Activated T-cell treated with anti-CD3 and anti-CD28 coated beads for 1 hour (primary cell): ENCODE data around the gene TMSB10.
"Not testable (repeated sequence)": the region's sequence is repeated elsewhere in the genome, so short reads cannot be mapped to it uniquely, and the experiment has no call there.

Experiments used
- DNase-seq: peaks from one replicate; pipeline ENCODE4 v3.0.0-alpha.2; 2020; ENCODE audit warnings: low read depth

The TMSB10 gene

DNA sequence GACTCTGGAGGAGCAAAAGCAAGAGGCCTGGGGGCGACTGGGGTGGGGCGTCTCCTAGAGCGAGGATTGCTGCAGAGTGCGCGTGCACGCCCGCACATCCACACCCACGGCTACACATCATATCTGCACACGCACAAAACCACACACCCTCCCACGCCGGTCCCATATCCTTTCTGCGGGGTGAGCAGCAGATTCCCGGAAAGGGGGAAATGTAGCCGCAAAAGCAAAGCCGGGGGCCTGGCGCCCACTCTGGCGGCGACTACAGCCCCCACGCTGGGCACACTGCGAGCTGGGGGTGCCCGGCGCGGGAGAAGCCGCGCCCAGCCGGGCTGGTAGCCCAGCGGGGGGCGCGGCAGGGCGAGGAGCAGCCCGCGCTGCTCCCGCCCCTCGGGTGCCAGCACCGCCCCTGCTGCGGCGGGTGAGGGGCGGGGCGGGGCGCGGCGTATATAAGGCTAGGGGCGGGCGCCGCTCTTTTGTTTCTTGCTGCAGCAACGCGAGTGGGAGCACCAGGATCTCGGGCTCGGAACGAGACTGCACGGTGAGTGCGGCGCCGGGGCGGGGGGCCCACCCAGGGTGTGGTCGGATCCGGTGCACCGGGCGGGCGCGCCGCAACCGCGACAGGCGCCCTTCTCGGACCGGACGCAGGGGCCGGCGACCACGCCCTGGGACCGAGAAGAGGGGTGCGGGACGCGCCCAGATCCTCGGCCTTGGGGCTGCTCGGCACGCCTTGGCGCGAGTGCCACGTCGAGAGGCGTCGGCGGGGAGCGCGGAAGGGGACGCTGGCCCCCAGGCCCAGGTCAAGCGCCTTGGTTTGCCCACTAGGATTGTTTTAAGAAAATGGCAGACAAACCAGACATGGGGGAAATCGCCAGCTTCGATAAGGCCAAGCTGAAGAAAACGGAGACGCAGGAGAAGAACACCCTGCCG, at the start of gene TMSB10:
Gene TMSB10 (plus strand): TSS at position 476 of the 927 bp plus-strand sequence.
- peak; percentile 92 for DNase-seq

DNA sequence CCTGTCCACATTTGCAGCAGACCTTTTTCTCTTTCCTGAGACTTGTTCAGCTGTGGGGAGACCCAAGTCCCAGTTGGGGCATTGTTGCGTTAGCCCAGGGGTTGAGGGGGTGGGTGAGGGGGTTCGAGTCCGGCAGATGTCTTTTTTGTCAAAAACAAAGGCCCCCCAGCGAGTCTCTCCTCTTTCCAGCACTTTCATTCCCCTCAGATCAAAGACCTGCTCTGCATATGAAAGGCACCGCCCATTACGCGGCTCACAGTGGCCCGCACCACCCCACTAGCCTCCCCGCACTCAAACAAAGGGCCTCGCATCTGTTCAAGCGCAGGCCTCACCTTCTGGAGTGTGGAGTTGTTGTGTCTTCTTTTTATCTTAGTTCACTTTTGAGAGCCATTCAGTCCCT, 49.7 kb upstream of the TMSB10 start:
- no peak for DNase-seq

DNA sequence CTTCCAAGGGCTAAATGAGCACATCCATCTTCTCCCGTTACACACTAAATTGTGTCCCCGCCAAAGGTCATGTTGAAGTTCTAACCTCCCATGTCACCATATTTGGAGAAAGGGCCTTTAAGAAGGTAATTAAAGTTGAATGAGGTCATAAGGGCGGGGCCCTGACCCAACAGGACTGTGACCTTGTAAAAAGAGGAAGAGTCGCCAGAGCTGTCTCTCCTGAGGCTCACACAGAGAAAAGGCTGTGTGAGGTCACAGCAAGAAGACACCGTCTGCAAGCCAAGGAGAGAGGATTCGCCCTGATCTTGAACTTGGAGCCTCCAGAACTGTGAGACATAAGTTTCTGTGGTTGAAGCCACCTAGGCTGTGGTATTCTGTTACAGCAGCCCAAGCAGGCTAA, 48.7 kb upstream of the TMSB10 start:
- no peak for DNase-seq

DNA sequence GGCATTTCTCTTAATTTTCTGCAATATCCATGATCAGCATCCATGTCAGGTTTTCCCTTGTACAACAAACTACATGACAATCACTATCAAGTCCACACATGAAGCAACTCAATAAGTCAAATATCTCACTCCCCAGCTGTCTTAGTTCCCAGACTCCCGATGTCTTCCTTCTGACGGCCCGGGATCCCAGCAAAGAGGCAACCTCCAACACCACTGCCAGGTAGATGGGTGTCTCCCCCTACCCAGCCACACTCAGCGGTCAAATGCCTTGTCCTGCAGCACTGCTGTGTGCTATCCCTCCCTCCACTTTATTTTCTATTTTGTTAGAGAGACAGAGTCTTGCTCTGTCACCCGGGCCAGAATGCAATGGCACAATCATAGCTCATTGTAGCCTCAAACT, 47.9 kb upstream of the TMSB10 start:
- no peak for DNase-seq

DNA sequence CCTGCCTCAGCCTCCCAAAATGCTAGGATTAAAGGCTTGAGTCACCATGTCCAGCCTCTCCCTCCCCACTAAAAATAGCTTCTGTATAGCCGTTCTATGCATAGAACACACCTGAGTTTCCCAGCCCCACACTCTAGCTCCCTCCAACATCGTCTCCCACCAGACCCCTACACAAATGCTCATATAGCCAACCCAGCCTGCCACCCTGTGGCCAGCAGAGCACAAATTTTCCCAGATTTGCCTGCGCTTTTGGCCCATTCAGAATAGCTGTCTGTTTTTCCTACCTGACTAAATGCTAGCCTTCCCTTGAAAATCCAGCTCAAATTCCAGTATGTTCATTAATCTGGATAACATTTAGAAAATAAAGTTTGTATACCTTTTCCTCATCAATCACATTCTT, 47.3 kb upstream of the TMSB10 start:
- DNase-seq, result no peak

DNA sequence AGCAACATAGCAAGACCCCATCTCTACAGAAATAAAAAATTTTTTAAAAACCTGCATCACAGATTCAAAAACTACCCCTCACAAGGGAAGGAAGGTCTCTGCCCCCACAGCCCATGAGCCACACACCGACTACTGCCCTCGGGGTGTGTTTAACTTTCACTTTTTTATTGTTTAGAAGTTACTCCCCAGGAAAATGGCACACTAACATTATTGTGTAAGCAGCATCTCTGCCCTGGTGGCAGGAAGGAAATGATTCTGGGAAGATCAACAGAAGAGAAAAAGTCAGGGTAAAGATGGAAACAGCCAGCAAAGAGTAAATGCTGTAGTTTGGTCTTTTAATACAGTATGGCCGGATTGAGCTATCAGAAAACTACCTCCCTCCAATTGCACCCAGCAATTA, 46.5 kb upstream of the TMSB10 start:
- DNase-seq, result no peak

DNA sequence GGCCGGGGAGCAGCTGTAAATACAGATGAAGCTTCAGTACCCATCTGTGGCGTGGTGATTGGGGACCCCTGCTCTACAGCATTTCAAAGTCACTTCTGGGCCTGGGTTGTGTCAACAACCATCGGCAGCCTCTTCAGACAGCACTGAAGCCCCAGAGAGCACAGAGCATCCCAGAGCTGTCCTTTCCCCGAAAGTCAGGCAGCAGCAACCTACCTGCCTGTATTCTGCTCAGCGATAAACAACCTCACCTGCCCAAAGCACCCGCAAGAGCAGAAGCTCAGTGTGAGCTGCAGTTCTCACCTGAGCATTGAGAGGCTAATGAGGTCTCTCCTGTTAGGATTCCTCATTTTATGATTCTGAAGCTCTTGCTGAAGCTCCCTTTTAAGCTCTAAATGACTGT, 43.9 kb upstream of the TMSB10 start:
- no peak for DNase-seq

DNA sequence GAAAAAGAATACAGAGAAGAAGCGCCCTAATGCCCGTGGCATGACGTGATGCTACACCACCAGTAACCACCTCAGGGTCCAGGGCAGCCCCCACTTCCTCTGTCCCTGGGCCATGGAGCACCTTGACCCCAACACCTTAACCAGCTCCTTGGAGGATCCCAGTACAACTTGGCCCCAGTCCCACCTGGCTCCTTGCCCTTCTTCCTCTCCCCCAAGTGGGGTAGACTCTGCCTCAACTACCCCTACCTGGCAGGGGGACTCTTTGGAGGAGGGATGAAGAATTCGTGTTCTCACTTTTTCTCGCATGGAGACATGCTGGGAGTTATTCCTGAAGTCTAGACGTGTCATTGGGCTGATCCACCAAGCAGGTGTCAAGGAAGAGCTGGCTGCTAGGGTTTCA, 43.5 kb upstream of the TMSB10 start:
- DNase-seq, result no peak

DNA sequence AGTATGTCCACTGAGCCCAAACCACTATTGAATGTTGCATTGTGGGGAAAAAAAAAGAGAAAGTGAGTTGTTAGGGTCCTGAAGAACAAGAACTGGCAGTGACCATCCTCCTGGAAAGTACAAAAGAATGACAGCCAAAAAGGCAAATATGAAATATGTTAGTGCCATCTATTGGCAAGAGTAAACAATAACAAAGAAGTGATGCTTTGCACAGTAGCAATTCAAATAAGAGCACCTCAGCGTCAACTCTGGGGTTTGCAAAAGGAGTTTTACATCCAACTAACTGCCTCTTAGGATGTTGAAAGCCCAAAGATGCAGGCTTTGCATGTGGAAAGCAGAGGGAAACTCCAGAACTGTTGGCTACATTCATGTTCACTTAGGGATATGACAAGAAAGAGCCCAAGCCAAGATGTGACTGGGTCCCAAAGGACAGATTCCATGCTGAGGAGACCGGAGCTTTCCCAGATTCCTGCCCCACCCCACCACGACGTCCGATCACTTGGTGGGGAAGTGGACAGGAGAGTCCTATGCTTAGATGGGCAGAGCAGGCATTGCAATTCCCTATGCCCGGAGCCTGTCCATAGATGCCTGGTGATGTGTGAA, 40.2 kb upstream of the TMSB10 start:
- DNase-seq, result no peak

DNA sequence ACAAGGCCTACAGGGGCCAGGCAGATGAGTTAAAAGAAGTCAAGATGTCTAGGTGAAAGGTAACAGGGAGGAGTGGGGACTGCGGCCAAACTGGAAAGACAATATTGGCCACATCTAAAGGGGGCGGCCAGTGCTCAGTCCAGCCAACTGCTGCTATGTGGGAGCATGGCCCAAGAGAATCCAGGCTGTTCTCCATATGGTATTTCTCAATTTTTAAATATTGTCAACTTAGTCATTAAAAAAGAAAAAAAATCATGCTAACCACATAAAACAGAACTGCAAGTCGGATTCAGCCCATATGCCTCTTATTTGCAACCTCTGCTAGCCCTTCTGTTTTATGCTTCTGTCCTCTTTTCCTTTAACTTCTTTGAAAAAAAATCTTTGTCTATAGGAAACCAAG, 39.3 kb upstream of the TMSB10 start:
- no peak for DNase-seq

DNA sequence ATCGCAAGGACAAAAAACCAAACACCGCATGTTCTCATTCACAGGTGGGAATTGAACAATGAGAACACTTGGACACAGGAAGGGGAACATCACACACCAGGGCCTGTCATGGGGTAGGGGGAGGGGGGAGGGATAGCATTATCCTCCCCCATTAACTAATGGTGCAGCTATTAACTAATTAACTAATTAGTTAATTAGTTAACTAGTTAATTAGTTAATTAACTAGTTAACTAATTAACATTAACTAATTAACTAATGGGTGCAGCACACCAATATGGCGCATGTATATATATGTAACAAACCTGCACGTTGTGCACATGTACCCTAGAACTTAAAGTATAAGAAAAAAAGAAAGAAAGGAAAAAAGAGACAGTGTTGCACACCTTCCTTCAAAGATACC, 37.1 kb upstream of the TMSB10 start:
- not testable (repeated sequence) for DNase-seq

DNA sequence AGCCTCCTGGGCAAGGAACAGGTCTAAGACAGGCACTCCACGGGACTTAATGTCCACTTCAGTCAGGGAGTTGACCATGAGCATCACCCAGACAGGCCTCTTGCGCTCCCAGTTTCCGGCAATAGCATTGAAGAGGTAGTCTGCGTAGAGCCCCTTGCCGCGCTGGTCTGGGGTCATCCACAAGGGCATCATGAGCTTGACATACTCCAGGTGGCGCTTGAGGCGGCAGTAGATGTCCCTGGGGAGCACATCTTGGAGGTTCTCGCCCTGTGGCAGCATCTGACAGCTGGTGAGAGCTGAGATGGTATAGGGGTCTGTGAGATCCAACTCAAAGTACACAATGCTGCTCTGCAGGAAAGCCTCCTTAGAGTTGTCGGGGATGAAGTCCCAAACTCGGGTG, 35.1 kb upstream of the TMSB10 start:
- DNase-seq, result no peak

DNA sequence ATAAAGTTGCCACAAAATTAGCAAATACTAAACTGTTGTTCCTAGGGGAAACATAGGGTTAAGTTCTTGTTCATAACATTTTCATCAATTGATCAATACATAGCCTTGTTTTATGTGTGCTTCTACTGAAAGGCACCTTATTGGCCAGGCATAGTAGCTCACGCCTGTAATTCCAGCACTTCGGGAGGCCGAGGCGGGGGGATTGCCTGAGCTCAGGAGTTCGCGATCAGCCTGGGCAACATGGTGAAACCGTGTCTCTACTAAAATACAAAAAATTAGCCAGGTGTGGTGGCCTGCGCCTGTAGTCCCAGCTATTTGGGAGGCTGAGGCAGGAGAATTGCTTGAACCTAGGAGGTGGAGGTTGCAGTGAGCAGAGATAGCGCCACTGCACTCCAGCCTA, 32.8 kb upstream of the TMSB10 start:
- DNase-seq, result not testable (repeated sequence)

DNA sequence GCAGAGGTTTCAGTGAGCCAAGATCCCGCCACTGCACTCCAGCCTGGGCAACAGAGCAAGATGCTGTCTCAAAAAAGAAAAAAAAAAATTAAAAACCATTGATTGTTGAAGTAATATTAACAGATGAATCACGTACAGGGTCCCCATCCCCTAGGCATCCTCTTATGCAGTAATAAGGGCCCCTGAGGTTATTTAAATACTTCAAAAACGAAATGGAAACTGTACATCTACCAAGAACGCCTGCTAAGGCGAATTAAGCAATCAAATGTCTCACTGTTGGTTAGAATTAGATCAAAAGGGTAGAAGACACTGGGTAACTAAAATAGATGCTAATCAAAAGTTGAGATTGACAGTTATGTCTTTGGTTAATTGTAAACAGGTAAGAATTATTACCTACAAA, 32.1 kb upstream of the TMSB10 start:
- no peak for DNase-seq

DNA sequence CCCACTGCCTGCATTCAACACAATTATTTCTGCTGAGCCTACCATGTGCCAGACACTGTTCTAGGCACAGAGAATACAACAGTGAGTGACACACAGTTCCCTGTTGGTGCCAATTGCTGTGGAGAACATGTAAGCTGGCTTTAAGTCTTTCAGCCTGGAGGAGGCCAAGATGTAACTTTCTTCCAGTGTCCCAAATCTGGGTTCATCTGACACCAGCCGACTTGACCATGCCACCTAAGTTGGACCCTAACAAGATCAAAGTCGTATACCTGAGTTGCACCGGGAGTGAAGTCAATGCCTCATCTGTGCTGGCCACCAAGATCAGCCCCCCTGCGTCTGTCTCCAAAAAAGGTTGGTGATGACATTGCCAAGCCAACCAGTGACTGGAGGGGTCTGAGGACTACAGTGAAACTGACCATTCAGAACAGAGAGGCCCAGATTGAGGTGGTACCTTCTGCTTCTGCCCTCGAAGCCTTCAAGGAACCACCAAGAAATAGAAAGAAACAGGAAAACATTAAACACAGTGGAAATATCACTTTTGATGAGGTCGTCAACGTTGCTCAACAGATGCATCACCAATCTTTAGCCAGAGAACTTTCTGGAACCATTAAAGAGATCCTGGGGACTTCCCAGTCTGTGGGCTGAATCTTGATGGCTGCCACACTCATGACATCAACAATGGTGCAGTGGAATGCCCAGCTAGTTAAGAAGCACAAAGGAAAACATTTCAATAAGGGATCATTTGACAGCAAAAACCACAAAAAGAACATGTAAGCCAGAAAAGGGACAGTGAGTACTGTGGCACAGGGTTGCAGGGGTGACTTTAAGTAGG, 30.9 kb upstream of the TMSB10 start:
- no peak for DNase-seq

DNA sequence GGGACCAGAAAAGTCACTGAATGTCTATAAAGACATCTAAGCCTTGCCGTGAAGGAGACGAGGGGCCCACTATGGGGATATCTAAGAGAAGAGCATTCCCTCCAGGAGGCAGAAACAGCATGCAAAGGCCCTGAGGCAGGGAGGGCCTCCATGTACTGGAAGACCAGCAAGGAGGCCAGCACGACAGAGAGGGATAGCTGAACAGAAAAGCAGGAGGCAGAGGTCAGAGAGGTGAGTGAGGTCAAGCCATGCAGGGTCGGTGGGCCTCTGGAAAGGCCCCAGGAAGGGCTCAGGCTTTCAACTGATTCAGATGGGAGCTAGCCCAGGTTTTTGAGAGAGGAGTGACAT, 30.3 kb upstream of the TMSB10 start:
- no peak for DNase-seq

DNA sequence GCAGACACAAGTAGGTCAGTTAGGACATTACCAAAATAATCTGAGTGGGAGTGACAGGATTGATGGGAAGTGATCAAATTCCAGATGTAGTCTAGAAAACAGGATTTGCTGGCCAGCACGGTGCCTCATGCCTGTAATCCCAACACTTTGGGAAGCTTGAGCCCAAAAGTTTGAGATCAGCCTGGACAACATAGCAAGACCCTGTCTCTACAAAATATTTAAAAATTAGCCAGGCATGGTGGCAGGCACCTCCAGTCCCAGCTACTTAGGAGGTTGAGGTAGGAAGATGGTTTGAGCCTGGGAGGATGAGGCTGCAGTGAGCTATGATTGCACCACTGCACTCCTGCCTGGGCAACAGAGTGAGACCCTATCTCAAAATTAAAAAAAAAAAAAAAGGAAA, 29.8 kb upstream of the TMSB10 start:
- DNase-seq, result not testable (repeated sequence)

DNA sequence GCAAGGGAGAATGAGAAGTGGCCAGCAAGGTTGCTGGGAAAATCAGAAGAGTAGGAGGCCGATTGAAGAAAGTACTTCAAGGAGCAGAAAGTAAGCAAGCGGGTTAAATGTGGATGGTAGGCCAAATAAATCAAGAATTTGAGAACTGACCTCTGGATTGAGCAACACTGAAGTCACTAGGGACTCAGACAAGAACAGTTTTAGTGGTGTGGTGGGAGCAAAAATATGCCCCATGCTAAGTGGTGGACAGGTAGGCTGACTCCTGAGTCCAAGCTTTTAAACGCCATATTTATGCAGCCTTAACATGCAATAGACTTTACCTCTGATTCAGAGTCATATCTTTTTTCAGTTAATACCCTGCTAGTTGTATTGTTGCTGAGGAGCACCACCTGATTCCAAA, 29.1 kb upstream of the TMSB10 start:
- DNase-seq, result no peak

DNA sequence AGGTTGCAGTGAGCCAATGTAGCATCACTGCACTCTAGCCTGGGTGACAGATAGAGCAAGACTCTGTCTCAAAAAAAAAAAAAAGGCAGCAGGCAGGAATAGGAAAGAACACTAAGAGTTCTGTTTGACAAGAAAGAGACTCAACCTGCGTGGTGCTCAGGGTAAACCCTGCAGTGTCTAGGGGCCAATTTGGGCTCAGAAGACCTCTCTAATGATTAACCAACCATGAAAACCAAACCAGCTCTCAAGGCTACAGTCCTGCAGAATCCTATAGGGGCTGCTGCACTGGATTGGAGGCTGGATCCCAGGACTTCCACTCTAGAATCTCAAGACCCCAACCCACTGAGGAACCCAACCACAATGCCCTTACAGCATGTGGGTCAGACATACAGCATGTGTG, 27.0 kb upstream of the TMSB10 start:
- no peak for DNase-seq

DNA sequence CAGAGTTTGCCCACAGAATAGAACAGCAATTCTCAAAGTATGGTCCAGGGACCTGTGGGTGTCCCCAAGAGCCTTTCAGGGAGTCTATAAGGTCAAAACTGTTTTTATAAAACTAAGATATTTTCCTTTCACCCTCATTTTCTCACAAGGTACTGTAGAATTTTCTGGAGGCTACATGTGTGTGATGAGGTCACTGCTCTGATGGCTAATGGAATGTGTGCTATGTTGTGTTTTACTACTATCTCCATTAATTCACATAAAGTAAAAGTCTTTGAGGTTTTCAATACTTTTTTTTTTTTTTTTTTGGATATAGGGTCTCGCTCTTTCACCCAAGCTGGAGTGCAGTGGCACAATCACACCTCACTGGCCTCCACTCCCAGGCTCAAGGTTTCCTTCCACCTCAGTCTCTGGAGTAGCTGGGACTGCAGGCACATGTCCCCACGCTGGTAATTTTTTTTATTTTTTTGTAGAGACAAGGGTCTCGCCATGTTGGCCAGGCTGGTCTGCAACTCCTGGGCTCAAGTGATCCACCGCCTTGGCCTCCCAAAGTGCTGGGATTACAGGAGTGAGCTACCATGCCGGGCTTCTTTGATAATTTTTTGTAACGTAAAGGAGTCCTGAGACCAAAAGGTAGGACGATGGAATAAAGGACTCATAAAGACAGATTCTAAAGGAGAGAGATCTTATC, 26.4 kb upstream of the TMSB10 start:
- no peak for DNase-seq

DNA sequence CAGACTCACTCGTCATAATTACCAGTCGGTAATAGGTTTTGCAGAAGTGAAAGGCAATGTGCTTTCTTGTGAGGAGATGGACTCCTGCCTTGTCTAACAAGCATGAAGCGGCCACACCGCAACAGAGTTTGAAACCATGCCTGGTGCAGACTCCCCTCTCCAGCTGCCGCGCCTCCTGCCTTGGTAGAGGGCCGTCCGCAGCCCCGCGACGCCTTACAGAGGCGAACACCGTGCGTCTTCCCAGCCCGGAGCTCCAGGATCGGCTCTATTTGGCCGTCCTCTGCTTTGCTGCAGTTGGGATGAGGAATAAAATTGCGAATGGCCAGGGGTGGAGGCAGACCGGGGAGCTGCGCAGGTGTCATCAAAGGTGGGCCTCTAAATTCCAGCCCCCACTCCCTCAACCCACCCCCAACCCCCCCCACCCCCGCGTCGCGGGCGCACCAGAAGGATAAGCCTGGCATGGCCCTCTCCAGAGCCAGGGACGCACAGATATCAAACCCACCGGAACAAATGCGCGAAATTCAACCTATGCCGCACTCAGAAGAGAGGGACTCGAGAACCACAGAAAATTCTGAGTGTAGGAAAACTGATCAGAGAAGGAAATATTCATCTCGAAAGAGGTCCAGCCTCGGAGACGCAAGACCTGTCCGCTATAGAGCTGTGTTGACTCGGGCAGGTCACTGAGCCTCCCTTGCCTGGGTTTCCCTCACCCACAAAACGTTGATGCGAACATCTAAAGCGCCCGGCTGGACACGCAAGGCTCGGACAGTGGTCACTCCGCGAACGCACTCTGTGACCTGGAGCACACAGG, 25.7 kb upstream of the TMSB10 start:
- no peak for DNase-seq

DNA sequence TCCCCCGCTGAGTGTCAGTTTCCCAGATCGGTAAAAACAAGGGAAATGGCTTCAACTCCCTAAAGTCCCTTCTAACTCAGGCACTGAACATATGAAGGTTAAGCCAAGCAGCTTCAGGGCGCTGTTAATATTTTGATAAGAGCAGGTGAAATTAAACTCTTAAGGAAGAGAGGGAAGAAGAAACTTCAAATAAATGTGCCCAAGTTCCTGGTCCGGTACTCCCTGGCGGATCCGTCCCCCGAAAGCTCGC, 25.1 kb upstream of the TMSB10 start:
- DNase-seq, result no peak
